Head of caudate nucleus (tissue), 42 donors: ENCODE results near the gene AADACL2.
"Not testable (repeated sequence)": the region's sequence is repeated elsewhere in the genome, so short reads cannot be mapped to it uniquely, and the experiment has no call there.

Experiments
- DNase-seq, 42 donors: peaks; one replicate each; pipeline versions ENCODE4 v3.0.0 to v3.0.0-alpha.2; 2020 to 2021; ENCODE audit warnings: mixed read lengths in 7 of 42
- intact Hi-C: fragments of 100-400 bp; cut with DNase I; formaldehyde crosslinking; loops from one replicate; pipeline ENCODE4 v1.15.0; 2022

Gene AADACL2

GRCh38 chr3:151753846-151754245, 20.1 kb downstream of the AADACL2 start:
- DNase-seq = no peak
- intact Hi-C loops = no loop called here

- no peak for DNase-seq
- intact Hi-C loops = no loop called here
These were observed 27.9 kb downstream of the AADACL2 start for GRCh38 chr3:151761581-151761980.

- intact Hi-C loops, DNase-seq: not testable (repeated sequence)
These were observed 31.0 kb downstream of the AADACL2 start for GRCh38 chr3:151764699-151765098.

- intact Hi-C loops = no loop called here
- no peak for DNase-seq
These were observed 32.0 kb downstream of the AADACL2 start for GRCh38 chr3:151765685-151766084.

GRCh38 chr3:151766454-151766853, 32.7 kb downstream of the AADACL2 start:
- no peak for DNase-seq
- intact Hi-C loops = no loop called here

GRCh38 chr3:151768393-151768930, 34.7 kb downstream of the AADACL2 start:
- intact Hi-C loops = no loop called here
- no peak for DNase-seq

- DNase-seq = no peak
These were observed 35.4 kb downstream of the AADACL2 start for GRCh38 chr3:151769175-151769574.

GRCh38 chr3:151770956-151771355, 37.2 kb downstream of the AADACL2 start:
- no peak for DNase-seq
- intact Hi-C loops = no loop called here

More at GRCh38 chr3:151769175-151769574, 35.4 kb downstream of the AADACL2 start:
- intact Hi-C loops = no loop called here

- DNase-seq = no peak
- intact Hi-C loops = no loop called here
These were observed 39.2 kb downstream of the AADACL2 start for GRCh38 chr3:151772825-151773480.

GRCh38 chr3:151774235-151774634, 40.5 kb downstream of the AADACL2 start:
- intact Hi-C loops = no loop called here
- DNase-seq = no peak

GRCh38 chr3:151774910-151775309, 41.2 kb downstream of the AADACL2 start:
- DNase-seq = no peak

GRCh38 chr3:151775314-151776258, 41.9 kb downstream of the AADACL2 start:
- intact Hi-C loops = no loop called here
- no peak for DNase-seq

More at GRCh38 chr3:151774910-151775309, 41.2 kb downstream of the AADACL2 start:
- intact Hi-C loops = no loop called here

GRCh38 chr3:151776259-151776740, 42.6 kb downstream of the AADACL2 start:
- intact Hi-C loops = no loop called here
- no peak for DNase-seq

- no peak for DNase-seq
- intact Hi-C loops = no loop called here
These were observed 44.2 kb downstream of the AADACL2 start for GRCh38 chr3:151777880-151778279.

GRCh38 chr3:151787626-151788025, 53.9 kb downstream of the AADACL2 start:
- no peak for DNase-seq
- intact Hi-C loops = no loop called here

- no peak for DNase-seq
- intact Hi-C loops = no loop called here
These were observed 54.7 kb downstream of the AADACL2 start for GRCh38 chr3:151788401-151788800.

GRCh38 chr3:151789853-151790463, 56.2 kb downstream of the AADACL2 start:
- intact Hi-C loops = no loop called here
- DNase-seq = no peak

- DNase-seq, intact Hi-C loops: not testable (repeated sequence)
These were observed 57.0 kb downstream of the AADACL2 start for GRCh38 chr3:151790763-151791162.

GRCh38 chr3:151792411-151792810, 58.7 kb downstream of the AADACL2 start:
- no peak for DNase-seq
- intact Hi-C loops = no loop called here
